GM19463 (cell line): ENCODE results near the gene LRIF1.
"Not testable (repeated sequence)": the region's sequence is repeated elsewhere in the genome, so short reads cannot be mapped to it uniquely, and the experiment has no call there.

Experiments
- ATAC-seq: cut with Tn5 transposase; IDR thresholded peaks from one replicate; pipeline ENCODE4 v1.9.1; 2021; ENCODE audit warnings: mild to moderate bottlenecking, moderate library complexity; ENCODE audit not compliant: unreplicated experiment

LRIF1 gene

DNA sequence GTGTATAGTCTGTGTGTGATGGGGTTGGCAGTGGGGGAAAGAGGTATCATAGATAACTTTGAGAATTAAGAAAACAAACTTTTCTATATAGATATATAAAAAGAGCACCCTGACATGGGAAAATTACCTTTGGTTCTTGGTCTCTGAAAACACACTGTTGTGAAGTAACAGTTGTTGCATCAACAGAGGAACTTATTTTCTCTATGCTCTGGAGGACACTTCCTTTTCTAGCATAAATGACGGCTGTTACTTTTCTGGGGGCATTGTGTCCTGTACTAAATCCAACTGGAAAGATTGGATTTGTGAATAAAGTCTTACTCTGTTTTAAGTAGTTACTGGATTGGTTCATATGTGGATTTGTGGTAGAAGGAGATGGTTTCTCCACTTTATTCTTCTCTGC, 12.6 kb downstream of the LRIF1 start:
- ATAC-seq = no peak

DNA sequence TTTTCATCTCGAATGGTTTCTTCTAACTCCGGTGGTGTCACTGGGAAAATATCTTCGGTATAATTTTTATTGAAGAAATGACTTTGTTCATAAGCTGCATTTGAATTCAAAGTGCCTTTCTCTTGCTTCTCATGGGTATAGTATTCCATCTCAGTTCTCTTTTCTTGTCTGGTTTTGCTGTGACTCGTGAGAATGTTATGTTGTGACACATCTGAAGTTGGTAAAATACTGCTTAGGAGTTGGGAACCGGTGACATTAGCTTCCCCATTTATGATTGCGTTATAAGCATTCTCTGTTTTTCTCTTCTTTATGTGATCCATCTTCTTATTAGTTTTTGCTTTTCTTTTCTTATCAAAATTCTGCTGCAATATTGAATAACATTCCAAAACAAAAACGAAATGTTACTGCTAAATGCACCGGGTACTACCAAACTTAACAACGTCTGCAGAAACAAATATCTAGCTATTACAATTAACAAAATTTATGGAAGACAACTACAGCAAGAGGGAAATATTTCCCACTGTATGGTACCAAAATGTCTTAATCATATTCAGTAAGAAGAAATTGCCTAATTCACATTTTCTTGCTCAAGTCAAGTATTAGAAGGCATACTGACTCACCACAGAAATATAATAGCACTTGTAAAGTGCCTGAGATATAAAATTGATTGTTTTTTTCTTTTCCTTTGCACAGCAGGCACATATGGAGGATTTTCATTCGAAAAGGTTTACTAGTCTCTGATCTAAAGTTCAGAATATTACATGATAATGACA, 15.5 kb downstream of the LRIF1 start:
- ATAC-seq = no peak

DNA sequence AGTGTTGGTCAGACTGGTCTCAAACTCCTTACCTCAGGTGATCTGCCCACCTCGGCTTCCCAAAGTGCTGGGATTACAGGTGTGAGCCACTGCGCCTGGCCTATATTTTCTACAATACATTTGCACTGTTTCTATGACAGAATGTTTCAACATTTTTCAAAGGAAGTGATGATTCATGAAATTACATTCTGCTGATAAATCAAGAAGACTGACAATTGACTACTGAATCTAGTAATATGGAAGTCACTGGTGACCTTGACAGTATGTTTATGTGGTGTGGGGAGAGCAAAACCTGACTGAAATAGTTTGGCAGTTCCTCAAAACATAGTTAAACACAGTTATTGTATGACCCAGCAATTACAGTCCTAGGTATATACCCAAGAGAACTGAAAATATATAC, 18.1 kb downstream of the LRIF1 start:
- no peak for ATAC-seq

DNA sequence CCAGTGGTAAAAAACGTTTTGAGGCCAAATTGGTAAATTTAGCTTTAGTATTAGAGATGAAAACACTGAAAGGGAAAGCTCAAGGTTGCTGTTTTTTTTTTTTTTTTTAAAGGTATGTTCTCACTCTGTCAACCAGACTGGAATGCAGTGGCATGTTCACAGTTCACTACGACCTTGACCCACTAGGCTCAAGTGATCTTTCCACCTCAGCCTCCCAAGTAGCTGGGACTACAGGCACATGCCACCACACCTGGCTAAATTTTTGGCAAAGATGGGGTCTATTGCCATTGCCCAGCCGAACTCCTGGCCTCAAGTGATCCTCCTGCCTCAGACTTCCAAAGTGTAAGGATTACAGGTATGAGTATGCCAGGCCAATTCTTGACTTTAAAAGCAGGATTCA, 18.9 kb downstream of the LRIF1 start:
- no peak for ATAC-seq

DNA sequence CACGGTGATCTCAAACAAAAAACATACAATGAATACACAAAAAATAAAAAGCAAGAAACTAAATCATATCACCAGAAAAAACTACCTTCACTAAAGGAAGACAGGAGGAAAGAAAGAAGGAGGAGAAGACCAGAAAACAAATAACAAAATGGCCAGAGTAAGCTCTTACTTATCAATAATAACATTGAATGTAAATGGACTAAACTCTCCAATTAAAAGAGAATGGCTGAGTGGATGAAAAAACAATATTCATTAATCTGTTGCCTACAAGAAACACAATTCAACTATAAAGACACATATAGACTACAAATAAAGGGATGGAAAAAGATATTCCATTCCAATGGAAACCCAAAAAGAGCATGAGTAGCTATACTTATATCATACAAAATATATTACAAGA, 27.2 kb downstream of the LRIF1 start:
- ATAC-seq = no peak

DNA sequence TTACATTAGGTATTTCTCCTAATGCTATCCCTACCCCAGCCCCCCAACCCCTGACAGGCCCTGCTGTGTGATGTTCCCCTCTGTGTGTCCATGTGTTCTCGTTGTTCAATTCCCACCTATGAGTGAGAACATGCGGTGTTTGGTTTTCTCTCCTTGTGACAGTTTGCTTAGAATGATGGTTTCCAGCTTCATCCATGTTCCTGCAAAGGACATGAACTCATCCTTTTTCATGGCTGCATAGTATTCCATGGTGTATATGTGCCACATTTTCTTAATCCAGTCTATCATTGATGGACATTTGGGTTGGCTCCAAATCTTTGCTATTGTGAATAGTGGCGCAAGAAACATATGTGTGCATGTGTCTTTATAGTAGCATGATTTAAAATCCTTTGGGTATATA, 32.6 kb downstream of the LRIF1 start:
- not testable (repeated sequence) for ATAC-seq

DNA sequence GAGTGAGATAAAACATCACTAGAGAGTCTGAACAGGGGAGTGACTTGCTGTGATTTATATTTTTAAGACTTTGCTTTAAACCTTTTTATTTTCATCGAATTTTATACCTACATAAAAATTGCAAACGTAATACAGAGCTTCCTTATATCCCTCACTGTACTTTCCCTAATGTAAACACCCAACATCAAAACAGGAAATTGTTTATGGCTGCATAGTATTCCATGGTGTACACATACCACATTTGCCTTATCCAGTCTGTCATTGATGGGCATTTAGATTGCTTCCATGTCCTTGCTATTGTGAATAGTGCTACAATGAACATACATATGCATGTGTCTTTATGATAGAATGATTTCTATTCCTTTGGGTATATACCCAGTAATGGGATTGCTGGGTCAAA, 34.8 kb downstream of the LRIF1 start:
- ATAC-seq = no peak

DNA sequence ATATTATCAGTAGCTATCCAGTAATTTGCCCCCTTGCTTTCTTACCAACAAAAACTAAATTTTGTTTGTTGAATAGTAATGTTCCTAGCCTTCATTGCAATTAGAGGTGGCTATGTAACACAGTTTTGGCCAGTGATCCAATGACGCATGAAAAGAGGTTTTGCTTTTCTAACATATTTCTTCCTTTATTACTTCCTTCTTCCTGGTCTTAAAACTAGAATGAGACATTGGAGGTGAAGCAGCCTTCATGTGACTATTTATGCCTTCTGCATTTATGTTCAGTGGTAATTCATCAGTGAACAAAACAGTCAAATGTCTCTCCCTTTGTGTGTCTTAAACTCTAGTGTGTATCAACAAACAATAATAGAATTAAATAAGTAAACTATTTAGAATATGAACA, 35.5 kb downstream of the LRIF1 start:
- ATAC-seq = no peak

DNA sequence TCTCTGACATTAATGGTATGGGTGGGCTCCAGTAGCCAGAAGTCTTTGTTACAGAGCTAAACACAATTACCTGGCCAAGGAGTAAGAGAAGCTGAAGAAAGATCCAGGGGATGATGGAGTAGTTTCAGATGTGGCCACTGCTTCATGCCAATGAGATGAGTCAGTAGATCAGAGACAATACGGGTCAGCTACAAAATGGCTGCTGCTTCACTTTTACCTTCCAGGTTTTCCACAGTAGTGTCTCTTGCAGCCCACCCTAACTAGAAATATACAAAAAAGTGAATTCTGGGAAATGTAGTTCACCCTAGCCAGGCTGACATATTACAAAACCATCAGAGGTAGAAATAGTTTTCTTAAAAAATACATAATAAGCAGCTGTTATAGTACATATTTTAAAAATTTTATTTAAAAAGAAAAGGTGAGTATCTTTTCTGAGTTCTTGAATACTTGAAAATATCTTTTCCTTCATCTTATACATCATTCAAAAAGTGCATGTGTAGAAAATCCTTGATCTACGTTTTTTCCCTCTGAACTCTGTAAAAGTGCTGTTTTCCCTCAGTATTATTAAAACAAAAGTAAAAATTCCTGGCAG, 36.1 kb downstream of the LRIF1 start:
- no peak for ATAC-seq

DNA sequence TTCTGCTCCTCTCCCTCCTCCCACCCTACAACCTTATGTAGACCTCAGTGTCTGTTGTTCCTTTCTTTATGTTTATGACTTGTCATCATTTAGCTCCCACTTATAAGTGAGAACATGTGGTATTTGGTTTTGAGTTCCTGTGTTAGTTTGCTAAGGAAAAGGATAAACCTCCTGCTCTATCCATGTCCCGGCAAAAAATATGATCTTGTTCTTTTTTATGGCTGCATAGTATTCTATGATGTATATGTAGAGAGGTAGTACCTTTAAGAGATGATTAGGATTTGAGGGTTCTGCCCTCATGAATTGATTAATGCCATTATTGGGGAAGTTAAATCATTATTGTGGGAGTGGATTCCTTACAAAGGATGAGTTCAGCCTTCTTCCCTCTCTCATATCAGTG, 41.8 kb downstream of the LRIF1 start:
- ATAC-seq = no peak

DNA sequence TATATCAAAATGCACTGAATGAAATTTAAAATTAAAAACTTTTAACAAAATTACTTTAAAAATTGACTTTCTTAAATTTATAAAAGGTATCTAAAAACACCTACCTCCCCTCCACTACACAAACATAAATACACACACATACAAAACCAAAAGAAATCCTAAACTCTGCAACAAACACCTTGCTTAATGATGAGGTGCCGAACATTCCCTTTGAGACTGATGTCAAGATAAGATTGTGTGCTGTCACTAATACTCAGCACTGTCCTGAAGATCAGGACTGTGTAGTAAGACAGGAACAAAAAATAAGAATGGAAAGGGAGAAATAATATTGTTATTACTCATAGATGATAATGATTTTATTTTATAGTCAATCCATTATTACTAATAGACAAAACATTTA, 45.7 kb downstream of the LRIF1 start:
- no peak for ATAC-seq

DNA sequence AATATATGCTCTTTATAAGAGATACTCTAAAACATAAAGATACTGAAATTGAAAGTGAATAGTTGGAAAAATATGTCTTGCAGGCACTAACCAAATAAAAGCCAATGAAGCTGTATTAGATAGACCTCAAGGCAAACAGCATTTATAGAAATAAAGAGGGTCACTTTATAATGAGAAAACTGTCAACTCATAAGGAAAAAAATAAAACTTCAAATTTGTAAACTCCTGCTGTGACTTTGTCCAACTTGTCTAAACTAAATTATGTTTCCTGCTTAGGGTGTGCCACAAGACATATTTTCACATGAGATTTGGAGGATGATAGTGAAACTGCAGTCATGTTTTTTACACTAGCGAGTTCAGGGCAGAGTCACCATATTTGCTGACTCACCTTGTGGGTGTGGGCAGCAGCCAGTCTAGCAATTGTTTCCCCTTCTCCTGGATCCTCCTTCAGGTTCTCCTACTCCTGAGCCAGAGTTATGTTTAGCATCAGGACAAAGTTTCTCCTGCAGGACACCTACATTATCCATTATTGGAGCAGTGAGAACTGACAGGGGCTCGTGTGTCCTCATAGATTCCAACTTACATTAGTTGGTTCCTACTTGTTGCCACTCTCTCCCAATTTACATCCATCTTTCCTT, 46.9 kb downstream of the LRIF1 start:
- ATAC-seq = no peak

DNA sequence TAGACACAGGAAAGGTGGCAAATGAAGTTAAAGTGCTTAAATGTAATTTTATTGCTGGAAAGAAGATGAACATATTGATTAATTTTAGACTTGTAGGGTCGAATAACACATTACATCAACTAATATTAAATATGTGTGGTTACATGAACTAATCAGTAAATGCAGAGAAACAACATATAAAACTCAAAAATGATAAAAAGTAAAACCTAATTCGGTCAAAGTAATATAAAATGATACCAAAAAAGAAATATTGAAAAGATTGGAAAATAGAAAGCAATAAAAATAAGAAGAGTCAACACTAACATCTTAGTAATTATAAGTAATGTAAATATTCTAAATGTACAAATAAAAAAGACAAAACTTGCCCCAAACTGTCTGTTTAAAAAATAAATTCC, 47.5 kb downstream of the LRIF1 start:
- ATAC-seq = no peak

DNA sequence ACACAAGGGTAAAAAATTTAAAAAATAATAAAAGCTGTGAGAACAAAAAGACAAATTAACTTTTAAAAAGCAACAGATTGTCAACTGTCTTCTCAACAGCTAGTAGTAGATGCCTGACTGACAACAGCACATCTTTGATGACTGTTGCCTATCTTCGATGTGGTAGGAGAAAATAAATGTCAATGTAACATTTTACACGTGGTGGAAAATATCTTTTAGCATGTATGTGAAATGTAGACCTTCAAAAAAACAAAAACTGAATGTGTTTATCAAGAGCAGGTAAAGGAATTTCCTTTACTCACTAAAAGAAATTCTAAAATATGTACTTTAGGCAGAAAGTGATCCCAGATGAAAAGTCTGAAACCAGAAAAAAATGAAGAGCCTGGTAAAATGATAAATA, 47.9 kb downstream of the LRIF1 start:
- no peak for ATAC-seq

DNA sequence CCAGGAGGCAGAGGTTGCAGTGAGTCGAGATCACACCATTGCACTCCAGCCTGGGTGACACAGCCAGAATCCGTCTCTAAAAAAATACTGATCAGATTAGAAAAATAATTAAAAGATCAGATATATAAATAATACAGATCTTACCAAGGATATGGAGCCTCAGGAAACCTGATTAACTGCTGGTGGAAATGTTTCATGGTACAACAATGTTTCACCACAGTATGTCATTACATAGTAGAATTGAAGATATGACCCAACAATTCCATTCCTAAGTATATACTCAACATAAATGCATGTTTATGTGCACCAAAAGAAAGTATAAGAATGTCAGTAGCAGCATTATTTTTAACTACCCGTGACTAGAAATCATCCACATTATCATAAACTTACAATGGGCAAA, 49.0 kb downstream of the LRIF1 start:
- no peak for ATAC-seq

DNA sequence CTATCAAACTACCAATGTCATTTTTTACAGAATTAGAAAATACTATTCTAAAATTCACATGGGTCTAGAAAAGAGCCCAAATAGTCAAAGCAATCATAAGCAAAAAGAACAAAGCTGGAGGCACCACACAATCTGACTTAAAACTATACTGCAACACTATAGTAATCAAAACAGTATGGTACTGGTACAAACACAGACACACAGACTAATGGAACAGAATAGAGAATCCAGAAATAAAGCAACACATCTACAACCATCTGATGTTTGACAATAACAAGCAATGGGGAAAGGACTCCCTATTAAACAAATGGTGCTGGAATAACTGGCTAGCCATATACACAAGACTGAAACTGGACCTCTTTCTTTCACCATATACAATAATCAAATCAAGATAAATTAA, 50.9 kb downstream of the LRIF1 start:
- no peak for ATAC-seq

DNA sequence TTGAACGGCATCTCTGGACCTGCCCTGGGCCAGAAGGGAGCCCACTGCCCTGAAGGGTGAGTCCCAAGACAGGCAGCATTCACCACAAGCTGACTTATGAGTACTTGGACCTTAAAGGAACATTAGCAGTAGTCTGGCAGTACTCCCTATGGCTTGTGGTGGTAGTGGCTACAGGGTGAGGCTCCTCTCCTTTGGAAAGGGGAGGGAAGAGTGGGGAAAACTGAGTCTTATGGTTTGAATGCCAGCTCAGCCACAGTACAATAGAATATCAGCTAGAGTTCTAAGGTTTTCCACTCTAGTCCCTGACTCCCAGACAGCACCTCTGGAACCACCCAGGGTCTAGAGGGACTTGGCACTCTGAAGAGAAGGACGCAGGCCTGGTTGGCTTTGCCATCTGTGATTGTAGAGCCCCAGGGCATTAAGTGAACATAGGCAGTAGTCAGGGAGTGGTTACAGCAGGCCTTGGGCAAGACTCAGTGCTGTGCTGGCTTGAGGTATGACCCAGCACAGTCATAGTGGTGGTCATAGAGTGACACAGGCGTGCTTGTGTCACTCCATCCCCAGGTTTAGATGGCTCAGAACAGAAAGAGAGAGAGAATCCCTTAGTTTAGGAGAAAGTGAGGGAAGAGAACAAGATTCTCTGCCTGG, 59.7 kb downstream of the LRIF1 start:
- no peak for ATAC-seq

DNA sequence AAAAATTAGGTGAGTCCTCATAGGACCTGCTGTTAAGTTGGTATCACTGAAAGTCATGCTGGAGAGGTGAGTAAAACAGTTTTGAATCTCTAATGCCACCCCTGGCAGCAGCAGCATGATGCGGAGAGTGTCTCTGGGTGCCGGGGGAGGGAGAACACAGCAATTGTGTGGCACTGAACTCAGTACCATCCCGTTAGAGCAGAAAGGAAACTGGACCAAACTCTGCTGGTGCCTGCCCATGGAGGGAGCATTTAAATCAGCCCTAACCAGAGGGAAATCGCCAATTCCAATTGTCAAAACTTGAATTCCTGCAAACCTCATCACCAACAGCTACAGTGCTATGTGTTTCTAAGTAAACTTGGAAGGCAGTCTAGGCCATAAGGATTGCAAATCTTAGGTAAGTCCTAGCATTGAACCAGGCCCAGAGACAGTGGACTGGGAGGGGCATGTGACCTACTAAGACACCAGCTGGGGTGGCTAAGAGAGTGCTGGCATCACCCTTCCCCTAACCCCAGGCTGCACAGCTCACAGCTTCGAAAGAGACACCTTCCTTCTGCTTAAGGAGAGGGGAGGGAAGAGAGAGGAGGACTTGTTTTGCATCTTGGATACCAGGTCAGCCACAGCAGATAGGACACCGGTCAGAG, 60.8 kb downstream of the LRIF1 start:
- no peak for ATAC-seq

DNA sequence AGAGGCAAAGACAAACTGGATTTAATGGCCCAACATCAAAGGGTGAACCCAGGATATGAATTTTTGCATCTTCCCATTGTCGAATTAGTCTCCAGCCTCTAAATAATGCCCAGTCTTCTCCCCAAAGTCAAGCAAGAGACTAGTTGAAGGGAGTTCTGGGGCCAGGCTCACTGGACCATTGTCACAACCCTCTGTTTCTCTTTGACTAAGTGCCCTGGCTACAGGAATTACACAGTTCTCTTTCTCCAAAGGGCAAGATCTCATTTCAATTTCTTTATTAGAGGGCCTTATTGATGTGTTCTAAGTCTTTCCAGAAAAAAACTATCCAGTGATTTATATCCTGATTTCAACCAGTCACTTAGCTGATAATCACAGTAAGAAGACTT, 64.3 kb downstream of the LRIF1 start:
- ATAC-seq = no peak

DNA sequence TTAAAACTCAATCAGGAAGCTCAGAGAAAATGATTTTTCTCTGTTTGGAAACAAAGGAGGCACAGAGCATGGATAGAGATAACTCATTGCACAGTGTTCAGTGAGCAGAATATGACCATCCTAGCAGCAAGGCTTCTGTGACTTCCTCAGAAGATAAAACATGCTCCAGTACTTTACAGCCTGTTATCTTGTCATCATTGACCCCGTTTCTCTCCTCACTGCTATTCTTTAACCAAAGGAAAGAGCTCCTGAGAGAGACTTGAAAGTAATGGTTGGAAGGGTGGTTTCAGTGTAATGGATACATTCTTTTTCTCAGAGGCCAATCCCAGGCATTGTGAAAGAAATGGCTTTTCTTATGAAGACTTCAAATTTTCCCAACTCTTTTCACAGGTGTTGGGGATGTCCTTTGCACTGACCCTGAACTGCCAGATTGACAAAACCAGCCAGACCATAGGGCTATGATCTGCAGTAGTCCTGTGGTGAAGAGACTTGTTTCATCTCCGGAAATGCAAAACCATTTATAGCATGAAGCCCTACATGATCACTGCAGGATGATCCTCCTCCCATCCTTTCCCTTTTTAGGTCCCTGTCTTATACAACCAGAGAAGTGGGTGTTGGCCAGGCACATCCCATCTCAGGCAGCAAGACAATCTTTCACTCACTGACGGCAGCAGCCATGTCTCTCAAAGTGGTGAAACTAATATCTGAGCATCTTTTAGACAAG, 64.8 kb downstream of the LRIF1 start:
- ATAC-seq = no peak

DNA sequence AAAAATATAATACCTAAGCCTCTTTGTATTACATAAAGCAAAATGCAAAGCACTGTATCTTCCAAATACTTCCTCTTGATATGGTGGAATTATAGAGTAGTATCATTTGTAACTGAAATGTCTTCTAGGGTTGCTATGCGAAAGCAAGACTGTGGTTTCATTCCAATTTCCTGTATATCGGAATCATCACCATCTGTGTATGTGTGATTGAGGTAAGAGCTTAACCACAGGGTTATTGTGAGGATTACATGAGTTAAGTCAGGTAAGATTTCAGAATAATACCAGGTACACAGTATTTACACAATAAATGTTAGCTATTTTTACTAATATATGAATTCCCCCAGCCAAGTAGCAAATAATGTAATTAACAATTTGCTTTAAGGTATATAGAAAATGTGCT, 66.0 kb downstream of the LRIF1 start:
- ATAC-seq = no peak
